ENCODE measurements around the gene SIMC1.

Gene SIMC1

DNA sequence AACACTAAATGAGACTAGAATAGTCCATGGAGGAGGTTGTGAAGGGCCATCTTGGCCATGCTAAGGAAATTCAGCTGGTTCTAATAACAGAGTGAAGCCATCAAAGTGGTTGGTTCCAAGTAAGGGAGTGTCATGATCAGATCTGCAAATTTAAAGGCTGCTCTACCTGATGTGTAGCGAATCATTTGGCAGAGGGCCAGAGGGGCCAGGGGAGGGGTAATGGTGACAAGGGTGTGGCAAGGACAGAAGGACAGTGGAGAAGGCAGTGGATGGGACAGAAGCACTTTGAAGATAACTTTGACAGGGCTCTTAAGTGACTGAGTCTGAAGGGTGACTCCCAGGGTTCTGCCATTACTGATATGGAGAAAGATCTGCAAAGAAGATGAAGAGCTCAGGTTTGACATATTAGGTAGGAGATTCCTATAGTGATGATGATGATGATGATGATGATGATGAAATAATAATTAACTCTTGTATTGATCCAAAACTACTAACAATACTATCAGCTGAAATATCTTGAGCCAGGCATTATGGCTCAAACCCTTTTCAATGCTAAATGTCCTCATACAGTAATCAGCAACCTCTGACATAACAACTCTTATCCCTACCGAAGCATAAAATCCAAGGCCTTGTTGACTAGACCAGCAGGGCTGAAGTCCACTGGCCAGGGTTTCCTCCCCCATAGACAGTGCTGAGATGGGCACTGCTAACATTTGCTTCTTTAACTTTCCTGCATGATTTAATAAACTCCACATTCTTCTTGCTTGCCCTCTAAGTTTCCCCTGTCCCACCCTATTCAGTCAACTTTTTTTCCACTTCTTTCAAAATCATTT is 103.3 kb downstream of the SIMC1 start:
- no peak overlapping the region for H3K4me3 ChIP-seq (ENCODE audit: low read depth, low read length)
- no peak for DNase-seq (ENCODE audit: low read depth)
- TF ChIP-seq, protein P1, sequence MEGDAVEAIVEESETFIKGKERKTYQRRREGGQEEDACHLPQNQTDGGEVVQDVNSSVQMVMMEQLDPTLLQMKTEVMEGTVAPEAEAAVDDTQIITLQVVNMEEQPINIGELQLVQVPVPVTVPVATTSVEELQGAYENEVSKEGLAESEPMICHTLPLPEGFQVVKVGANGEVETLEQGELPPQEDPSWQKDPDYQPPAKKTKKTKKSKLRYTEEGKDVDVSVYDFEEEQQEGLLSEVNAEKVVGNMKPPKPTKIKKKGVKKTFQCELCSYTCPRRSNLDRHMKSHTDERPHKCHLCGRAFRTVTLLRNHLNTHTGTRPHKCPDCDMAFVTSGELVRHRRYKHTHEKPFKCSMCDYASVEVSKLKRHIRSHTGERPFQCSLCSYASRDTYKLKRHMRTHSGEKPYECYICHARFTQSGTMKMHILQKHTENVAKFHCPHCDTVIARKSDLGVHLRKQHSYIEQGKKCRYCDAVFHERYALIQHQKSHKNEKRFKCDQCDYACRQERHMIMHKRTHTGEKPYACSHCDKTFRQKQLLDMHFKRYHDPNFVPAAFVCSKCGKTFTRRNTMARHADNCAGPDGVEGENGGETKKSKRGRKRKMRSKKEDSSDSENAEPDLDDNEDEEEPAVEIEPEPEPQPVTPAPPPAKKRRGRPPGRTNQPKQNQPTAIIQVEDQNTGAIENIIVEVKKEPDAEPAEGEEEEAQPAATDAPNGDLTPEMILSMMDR (IDR thresholded peaks at IDR 0.05; ENCODE audit: control insufficient read depth, extremely low read depth, insufficient read depth) = no peak

DNA sequence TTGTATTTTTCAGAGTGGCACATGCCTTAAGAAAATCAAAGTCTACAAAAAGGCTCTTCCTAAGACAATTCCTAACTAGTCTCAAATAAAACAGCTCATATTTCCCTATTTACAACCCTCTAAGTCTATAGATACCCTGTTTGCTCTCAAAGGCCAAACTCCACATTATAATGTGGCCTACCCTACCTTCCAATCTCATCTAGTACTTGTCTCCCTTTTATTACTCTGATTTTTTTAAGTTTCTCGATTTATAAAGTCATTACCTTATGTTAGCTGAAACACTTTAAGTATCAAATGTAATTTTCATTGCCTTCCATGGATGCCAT is 103.9 kb downstream of the SIMC1 start:
- H3K4me3 ChIP-seq (ENCODE audit: low read depth, low read length) = no peak overlapping the region
- TF ChIP-seq, protein P1 (IDR thresholded peaks at IDR 0.05; ENCODE audit: control insufficient read depth, extremely low read depth, insufficient read depth) = no peak
- DNase-seq (ENCODE audit: low read depth) = no peak

DNA sequence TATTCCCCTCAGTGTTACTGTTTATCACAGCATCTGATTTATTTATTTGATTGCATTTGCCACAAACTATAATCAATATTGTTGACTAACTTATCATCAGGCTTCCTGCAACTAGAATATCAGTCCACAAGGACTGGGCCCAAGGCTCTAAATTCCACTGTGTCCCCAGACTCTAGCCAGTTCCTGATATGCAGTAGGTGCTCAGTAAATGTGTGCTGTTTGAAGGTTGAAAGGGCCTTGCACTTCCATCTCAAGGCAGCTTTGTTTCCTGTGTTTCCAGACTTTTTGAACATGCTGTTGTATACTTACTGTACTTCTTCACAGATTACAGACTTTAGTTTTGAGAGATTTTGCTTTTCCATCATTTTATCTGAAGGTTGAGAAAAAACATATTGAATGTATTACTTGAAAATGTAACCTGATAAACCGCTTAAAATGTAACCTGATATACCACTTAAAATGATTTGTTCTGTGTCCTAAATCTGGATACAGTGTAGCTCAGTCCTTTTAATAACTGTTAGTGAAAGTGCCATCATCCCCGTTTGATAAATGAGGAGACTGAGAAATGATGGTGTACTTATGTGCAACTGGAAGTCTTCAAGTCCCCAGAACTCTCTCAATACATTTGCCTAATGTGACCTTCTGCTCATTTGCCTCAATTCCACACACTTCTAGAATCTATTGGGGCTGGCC is 104.7 kb downstream of the SIMC1 start:
- DNase-seq (ENCODE audit: low read depth) = no peak
- TF ChIP-seq, protein P1 (IDR thresholded peaks at IDR 0.05; ENCODE audit: control insufficient read depth, extremely low read depth, insufficient read depth) = no peak
- no peak overlapping the region for H3K4me3 ChIP-seq (ENCODE audit: low read depth, low read length)

DNA sequence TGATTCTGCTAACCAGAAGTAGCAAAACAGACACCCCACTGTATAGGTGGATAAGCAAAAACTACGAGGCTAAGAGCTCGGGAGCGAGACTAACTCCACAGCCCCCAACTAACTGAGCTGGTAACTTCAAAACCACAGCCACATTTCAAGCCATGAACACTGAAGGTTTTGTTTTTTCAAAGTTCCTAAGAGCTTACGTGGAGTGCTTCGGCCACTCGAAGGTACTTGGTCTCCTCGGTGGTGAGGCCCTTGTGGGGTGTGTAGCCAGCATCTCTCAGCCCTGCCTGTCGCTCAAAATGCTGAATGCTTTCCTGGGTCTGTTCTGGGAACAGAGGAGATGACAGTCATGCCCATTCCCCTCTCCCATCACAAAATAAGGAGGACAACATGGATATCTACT is 112.2 kb downstream of the SIMC1 start:
- DNase-seq (ENCODE audit: low read depth) = no peak
- TF ChIP-seq, protein P1 (IDR thresholded peaks at IDR 0.05; ENCODE audit: control insufficient read depth, extremely low read depth, insufficient read depth) = no peak
- no peak overlapping the region for H3K4me3 ChIP-seq (ENCODE audit: low read depth, low read length)

DNA sequence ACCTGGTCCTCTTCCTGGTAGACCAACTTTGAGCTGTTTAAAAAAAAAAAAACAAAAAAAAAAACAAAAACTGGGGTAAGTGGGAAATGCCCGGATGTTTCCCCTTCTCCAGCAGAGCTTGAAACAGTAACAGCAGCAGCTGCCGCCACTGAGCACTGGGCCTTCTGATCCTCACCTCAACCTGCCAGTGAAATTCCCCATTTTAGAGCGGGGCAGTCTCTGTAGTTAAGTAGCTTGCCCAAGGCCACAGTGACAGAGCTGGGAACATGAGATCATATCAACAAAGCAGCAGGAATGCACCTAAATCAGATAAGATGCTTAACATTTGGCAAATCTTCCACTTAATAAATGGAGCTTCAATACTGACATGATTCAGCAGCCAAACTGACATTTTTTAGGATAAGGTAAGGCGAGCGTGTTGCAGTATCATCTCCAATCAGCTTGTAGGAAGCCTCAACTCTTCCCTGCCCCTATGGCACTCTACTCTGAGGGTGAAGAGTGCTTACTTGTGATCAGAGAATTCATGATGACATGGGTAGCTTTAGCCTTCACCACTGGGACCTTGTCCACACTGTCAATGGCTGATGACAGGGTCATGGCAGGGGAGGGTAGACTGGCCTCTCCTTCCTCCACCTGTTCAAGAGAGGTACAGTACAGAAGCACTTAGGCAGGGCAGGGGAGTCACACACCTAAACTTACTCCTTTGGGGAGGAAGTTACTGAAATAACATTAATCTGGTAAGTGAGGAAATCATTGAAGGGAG is 114.1 kb downstream of the SIMC1 start:
- TF ChIP-seq, protein P1 (IDR thresholded peaks at IDR 0.05; ENCODE audit: control insufficient read depth, extremely low read depth, insufficient read depth) = no peak
- H3K4me3 ChIP-seq (ENCODE audit: low read depth, low read length) = no peak overlapping the region
- peak; percentile 45 for DNase-seq (ENCODE audit: low read depth)

DNA sequence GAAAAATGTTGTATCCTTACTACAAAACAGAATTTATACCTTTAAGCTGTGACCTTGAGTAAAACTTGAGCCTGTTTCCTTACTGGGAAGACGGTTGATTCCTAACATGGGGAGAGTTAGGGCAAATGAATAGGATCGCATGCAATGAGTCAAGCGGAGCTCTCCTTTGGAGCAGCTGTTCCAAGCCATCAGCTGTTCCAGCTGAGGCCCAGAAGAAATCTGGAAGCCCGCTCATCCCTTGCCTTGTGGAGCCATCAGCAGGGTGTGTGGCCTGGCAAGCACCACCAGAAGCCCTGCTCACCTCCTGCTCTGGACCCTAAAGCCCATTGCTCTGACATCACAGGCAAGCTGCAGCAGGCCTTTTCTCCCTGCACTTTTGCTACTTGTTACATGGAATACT is 115.3 kb downstream of the SIMC1 start:
- DNase-seq (ENCODE audit: low read depth) = no peak
- TF ChIP-seq, protein P1 (IDR thresholded peaks at IDR 0.05; ENCODE audit: control insufficient read depth, extremely low read depth, insufficient read depth) = no peak
- no peak overlapping the region for H3K4me3 ChIP-seq (ENCODE audit: low read depth, low read length)
